OCI-LY7 (cell line): Measurements from ENCODE around the gene NIT1. TPM values are rescaled to one million over a fixed set of nuclear protein-coding genes. Genes with fewer than 3 reads are reported as not detected.

Experiments
- BruUV-seq: library from RNA; stranded (reverse); fragments of 400-500 nt; replicated peaks from 2 replicates; lab custom pipeline; 2021; lab: Mats Ljungman, UMichigan
- CTCF ChIA-PET: fragments of 300-600 bp; sonication (Branson Sonifier 250); formaldehyde crosslinking; loops from one replicate; lab custom pipeline; 2022; ENCODE audit warnings: antibody characterized with exemption; ENCODE audit not compliant: unreplicated experiment; lab: Charles Lee
- POLR2A ChIA-PET: fragments of 300-600 bp; sonication (Branson Sonifier 250); formaldehyde crosslinking; loops from one replicate; lab custom pipeline; 2022; ENCODE audit warnings: antibody characterized with exemption; lab: Charles Lee
- DNase-seq: peaks from one replicate; pipeline ENCODE4 v3.0.0-alpha.2; 2015; ENCODE audit warnings: low spot score
- H2AFZ ChIP-seq: fragments of 200-600 bp; sonication (generic), shearing (Covaris generic); 2 replicates; pipeline ENCODE4 v1.6.1; 2014; ENCODE audit warnings: mild to moderate bottlenecking, antibody characterized with exemption, low read length, moderate library complexity
- H3K27ac ChIP-seq: fragments of 200-600 bp; sonication (generic); 2 replicates; pipeline ENCODE4 v1.5.1; 2014; ENCODE audit warnings: mixed run types, low read depth, mild to moderate bottlenecking, moderate library complexity, low read length, inconsistent platforms; ENCODE audit not compliant: poor library complexity, severe bottlenecking
- H3K36me3 ChIP-seq: fragments of 200-600 bp; sonication (generic); 2 replicates; pipeline ENCODE4 v1.6.1; 2014; ENCODE audit warnings: mild to moderate bottlenecking, antibody characterized with exemption, low read length, moderate library complexity, mixed read lengths; ENCODE audit not compliant: insufficient read depth
- H3K4me1 ChIP-seq: fragments of 200-600 bp; sonication (generic); 2 replicates; pipeline ENCODE4 v1.5.1; 2014; ENCODE audit warnings: mild to moderate bottlenecking, low read length; ENCODE audit not compliant: insufficient read depth, poor library complexity, severe bottlenecking
- H3K4me2 ChIP-seq: fragments of 200-600 bp; sonication (generic); 2 replicates; pipeline ENCODE4 v1.6.1; 2014; ENCODE audit warnings: mild to moderate bottlenecking, low read length
- H3K4me3 ChIP-seq: fragments of 200-600 bp; sonication (generic); 2 replicates; pipeline ENCODE4 v1.5.1; 2014; ENCODE audit warnings: mild to moderate bottlenecking, low read depth, low read length; ENCODE audit not compliant: poor library complexity, severe bottlenecking
- H3K79me2 ChIP-seq: fragments of 200-600 bp; sonication (generic); 2 replicates; pipeline ENCODE4 v1.6.1; 2016; ENCODE audit warnings: low read depth, mild to moderate bottlenecking, low read length, moderate library complexity, mixed read lengths; ENCODE audit not compliant: insufficient read depth
- H3K9me2 ChIP-seq: fragments of 200-600 bp; sonication (generic); 2 replicates; pipeline ENCODE4 v1.6.1; 2016; ENCODE audit warnings: mild to moderate bottlenecking, low read length, mixed read lengths; ENCODE audit not compliant: insufficient read depth
- H3K9me3 ChIP-seq: fragments of 200-600 bp; sonication (generic); 2 replicates; pipeline ENCODE4 v1.6.1; 2014; ENCODE audit warnings: mild to moderate bottlenecking, mixed run types, low read length, mixed read lengths
- H4K20me1 ChIP-seq: fragments of 200-600 bp; sonication (generic); 2 replicates; pipeline ENCODE4 v1.6.1; 2014; ENCODE audit warnings: mild to moderate bottlenecking, antibody characterized with exemption, low read length, moderate library complexity, mixed read lengths; ENCODE audit not compliant: insufficient read depth
- EZH2phosphoT487 ChIP-seq: fragments of 200-600 bp; sonication (generic); IDR thresholded peaks from 2 replicates; pipeline ENCODE4 v1.6.1; 2018; ENCODE audit warnings: low read depth, borderline replicate concordance, mild to moderate bottlenecking, mixed run types, antibody characterized with exemption, low read length, moderate library complexity, mixed read lengths
- intact Hi-C: fragments of 100-400 bp; cut with micrococcal nuclease; formaldehyde crosslinking; loops from one replicate; pipeline ENCODE4 v1.10.0; 2022; ENCODE audit not compliant: unreplicated experiment
- total RNA-seq, 2 experiments: library from RNA; depleted of rRNA in 1 of 2; stranded (reverse); fragments of >200 nt in 1 of 2; shearing (Covaris generic) in 1 of 2; gene quantifications; 2 replicates each; pipeline ENCODE4 v1.2.3, GENCODE V29; 2014 to 2022
- TF ChIP-seq, protein P1 (sequence below): fragments of 200-600 bp; sonication (generic); conservative IDR thresholded peaks from 2 replicates; pipeline ENCODE4 v1.5.1; 2014; ENCODE audit warnings: mild to moderate bottlenecking, antibody characterized with exemption, low read length, moderate library complexity, mixed read lengths

NIT1 gene
- total RNA-seq, 2 experiments from 2014 or later, result 42.7 to 46.5 TPM

DNA sequence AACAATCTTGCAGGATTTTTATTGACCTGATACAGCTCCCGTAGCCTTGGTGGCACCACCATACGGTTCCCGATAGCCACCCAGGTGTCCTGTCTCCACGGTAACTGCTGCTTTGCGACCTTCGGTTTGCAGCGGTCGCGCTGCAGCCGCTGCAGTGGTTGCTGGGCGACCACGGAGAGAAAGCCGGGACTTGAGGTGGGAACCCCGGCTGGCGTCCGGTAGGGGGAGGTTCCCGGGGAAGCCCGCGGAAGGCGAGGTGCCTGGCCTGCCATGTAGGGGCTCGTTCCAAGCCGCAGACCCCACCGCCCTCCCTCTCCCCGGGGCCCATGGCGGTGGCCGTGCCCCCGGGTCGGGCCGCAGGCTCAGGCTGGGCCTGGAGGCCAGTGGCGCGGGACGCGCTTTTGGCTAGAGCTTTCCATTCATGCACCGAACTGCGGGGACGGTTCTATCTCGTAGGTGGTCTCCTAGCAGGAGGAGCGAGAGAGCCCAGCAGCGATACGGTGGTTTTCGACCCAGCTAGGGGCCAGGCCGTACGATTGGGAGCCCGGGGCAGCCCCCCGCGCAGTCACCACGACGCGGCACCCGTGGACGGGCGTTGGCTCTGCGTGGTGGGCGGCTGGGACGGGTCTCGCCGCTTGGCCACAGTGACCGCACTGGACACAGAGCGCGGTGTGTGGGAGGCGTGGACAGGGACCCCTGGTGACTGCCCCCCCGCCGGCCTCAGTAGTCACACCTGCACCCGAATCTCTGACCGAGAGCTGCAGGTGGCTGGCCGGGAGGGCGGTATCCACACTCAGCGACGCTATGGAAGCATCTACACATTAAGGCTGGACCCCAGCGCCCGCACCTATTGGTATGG, 19.5 kb upstream of the NIT1 start, which contains the start of gene KLHDC9:
KLHDC9 (plus strand) TSS at position 152 of the 859 bp plus-strand sequence; CDS start at position 327, 175 bp downstream.
- intact Hi-C loops, result loop anchor here (10.0 kb wide), 1 partner anchor 264 kb away; no protein-coding TSS in a partner anchor

DNA sequence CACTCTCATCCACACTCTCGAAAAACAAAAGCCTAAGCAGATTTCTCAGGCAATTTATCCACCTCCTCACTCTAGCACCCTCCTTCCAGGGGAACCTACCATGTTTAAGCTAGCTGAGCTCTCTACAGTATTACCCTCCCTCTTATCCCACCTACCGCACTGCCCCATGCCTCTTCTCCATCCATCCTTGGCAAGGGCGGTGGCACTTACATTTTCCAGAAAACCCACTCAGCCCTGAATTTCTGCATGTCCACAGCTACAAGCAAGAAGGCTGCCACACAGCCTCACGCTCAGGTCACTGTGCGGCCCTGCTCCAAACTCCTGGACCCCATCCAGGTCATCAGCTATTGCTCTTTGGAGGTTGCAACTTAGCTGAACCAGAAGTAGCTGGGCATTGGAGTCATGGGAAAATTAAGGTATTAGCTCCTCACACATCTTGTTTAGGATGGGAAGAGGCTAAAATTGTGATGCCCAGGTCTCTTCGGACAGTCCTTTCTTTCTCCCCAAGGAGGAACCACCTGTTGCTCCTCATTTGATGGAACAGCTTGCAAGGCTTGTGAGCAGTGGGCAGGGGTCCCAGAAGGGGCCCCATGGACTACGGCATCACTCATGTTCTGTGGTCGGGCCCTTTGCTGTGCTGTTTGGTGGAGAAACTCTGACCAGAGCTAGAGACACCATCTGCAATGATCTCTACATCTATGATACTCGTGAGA, 18.7 kb upstream of the NIT1 start:
- no peak overlapping the region for H2AFZ ChIP-seq
- no peak overlapping the region for H3K27ac ChIP-seq
- no peaks in the 10 kb centered on the region for H3K9me2 ChIP-seq
- no TSS peak for BruUV-seq
- DNase-seq, result no peak
- peaks cover 46% of the 10 kb centered on the region for H3K36me3 ChIP-seq
- H3K79me2 ChIP-seq, result peaks cover 7% of the 10 kb centered on the region; the same call in 1 of the 2 replicates
- ChIA-PET POLR2A (interaction anchor here (0.5 to 0.7 kb wide), 4 partner anchors 36 to 126 kb away, joined by 4 to 5 read pairs (median 4); no protein-coding TSS in a partner anchor), CTCF (no interaction called here)
- H3K4me2 ChIP-seq, result peak overlapping the region; percentile 63
- intact Hi-C loops, result loop anchor here (10.0 kb wide), 1 partner anchor 264 kb away; no protein-coding TSS in a partner anchor
- H3K9me3 ChIP-seq, result no peaks in the 10 kb centered on the region
- H4K20me1 ChIP-seq, result 0 out of 2 replicates have a peak, but pooled peaks cover 4% of the 10 kb centered on the region
- no peak overlapping the region for H3K4me3 ChIP-seq
- H3K4me1 ChIP-seq, result peaks cover 29% of the 10 kb centered on the region
- TF ChIP-seq, protein P1, sequence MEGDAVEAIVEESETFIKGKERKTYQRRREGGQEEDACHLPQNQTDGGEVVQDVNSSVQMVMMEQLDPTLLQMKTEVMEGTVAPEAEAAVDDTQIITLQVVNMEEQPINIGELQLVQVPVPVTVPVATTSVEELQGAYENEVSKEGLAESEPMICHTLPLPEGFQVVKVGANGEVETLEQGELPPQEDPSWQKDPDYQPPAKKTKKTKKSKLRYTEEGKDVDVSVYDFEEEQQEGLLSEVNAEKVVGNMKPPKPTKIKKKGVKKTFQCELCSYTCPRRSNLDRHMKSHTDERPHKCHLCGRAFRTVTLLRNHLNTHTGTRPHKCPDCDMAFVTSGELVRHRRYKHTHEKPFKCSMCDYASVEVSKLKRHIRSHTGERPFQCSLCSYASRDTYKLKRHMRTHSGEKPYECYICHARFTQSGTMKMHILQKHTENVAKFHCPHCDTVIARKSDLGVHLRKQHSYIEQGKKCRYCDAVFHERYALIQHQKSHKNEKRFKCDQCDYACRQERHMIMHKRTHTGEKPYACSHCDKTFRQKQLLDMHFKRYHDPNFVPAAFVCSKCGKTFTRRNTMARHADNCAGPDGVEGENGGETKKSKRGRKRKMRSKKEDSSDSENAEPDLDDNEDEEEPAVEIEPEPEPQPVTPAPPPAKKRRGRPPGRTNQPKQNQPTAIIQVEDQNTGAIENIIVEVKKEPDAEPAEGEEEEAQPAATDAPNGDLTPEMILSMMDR, result no peak
- TF ChIP-seq EZH2phosphoT487, result no peak

More for the DNA sequence above, 19.5 kb upstream of the NIT1 start, which contains the start of gene KLHDC9:
- peaks cover 39% of the 10 kb centered on the region for H3K36me3 ChIP-seq
- H4K20me1 ChIP-seq, result 0 out of 2 replicates have a peak, but pooled peaks cover 4% of the 10 kb centered on the region
- ChIA-PET POLR2A (interaction anchor here (0.5 to 1.6 kb wide), 7 partner anchors 9 to 108 kb away, joined by 3 to 9 read pairs (median 4); partner anchors contain the start of genes F11R, TSTD1 and USF1), CTCF (interaction anchor here (0.6 to 0.9 kb wide), 3 partner anchors 27 to 323 kb away, joined by 3 to 7 read pairs (median 3); no protein-coding TSS in a partner anchor)
- H3K9me3 ChIP-seq, result no peaks in the 10 kb centered on the region
- peak within 1 kb of the TSS; percentile 50 for H3K27ac ChIP-seq
- peaks cover 29% of the 10 kb centered on the region for H3K4me1 ChIP-seq
- peak within 1 kb of the TSS; percentile 63 for H3K4me2 ChIP-seq
- no peaks in the 10 kb centered on the region for H3K9me2 ChIP-seq
- H3K4me3 ChIP-seq, result peak within 1 kb of the TSS; percentile 65
- BruUV-seq, result no TSS peak
- peak; percentile 86 for DNase-seq
- no peaks in the 10 kb centered on the region for H3K79me2 ChIP-seq
- TF ChIP-seq, protein P1, result no peak
- TF ChIP-seq EZH2phosphoT487, result no peak
- H2AFZ ChIP-seq, result peak within 1 kb of the TSS; percentile 49; the same call in 1 of the 2 replicates
